Ishikawa (cell line): Measurements from ENCODE around the gene ABR.

Experiments
- CEBPB ChIP-seq: IDR thresholded peaks from 2 replicates; pipeline ENCODE4 v1.6.1; 2012
- CREB1 ChIP-seq: IDR thresholded peaks from 2 replicates; pipeline ENCODE4 v1.6.1; 2012; ENCODE audit warnings: low read depth
- EGR1 ChIP-seq: IDR thresholded peaks from 2 replicates; pipeline ENCODE4 v1.6.1; 2012
- EP300 ChIP-seq: IDR thresholded peaks from 2 replicates; pipeline ENCODE4 v1.6.1; 2012; ENCODE audit warnings: borderline replicate concordance
- FOXM1 ChIP-seq: IDR thresholded peaks from 2 replicates; pipeline ENCODE4 v1.6.1; 2012; ENCODE audit warnings: low read depth, borderline replicate concordance
- MAX ChIP-seq: IDR thresholded peaks from 2 replicates; pipeline ENCODE4 v1.6.1; 2012
- NFIC ChIP-seq: IDR thresholded peaks from 2 replicates; pipeline ENCODE4 v1.6.1; 2012
- RAD21 ChIP-seq: IDR thresholded peaks from 2 replicates; pipeline ENCODE4 v1.6.1; 2012; ENCODE audit warnings: low read depth
- REST ChIP-seq: IDR thresholded peaks from 2 replicates; pipeline ENCODE4 v1.6.1; 2012; ENCODE audit warnings: low read depth, mild to moderate bottlenecking
- TAF1 ChIP-seq: IDR thresholded peaks from 2 replicates; pipeline ENCODE4 v1.6.1; 2012; ENCODE audit warnings: low read depth, mild to moderate bottlenecking
- TCF12 ChIP-seq: IDR thresholded peaks from 2 replicates; pipeline ENCODE4 v1.6.1; 2012; ENCODE audit warnings: low read depth
- TEAD4 ChIP-seq: IDR thresholded peaks from 2 replicates; pipeline ENCODE4 v1.6.1; 2012
- USF1 ChIP-seq: IDR thresholded peaks from 2 replicates; pipeline ENCODE4 v1.6.1; 2012
- YY1 ChIP-seq: IDR thresholded peaks from 2 replicates; pipeline ENCODE4 v1.6.1; 2012; ENCODE audit warnings: low read depth
- ZBTB7A ChIP-seq: IDR thresholded peaks from 2 replicates; pipeline ENCODE4 v1.6.1; 2012; ENCODE audit warnings: low read depth

ABR gene

GRCh38 chr17:1032391-1032790, 147.4 kb downstream of the ABR start:
- TF ChIP-seq TAF1 (no peak), TCF12 (no peak), MAX (no peak), TEAD4 (no peak), REST (no peak), USF1 (no peak), EP300 (no peak), ZBTB7A (no peak), CEBPB (no peak), NFIC (no peak), YY1 (no peak), CREB1 (no peak), FOXM1 (no peak), EGR1 (no peak), RAD21 (no peak)

- TF ChIP-seq TAF1: no peak
- TF ChIP-seq EP300: no peak
- TF ChIP-seq RAD21: no peak
- no peak for TF ChIP-seq EGR1
- TF ChIP-seq MAX: no peak
- TF ChIP-seq USF1: no peak
- TF ChIP-seq CEBPB: no peak
- no peak for TF ChIP-seq CREB1
- no peak for TF ChIP-seq YY1
Measured at GRCh38 chr17:1031711-1032110, 148.1 kb downstream of the ABR start.

GRCh38 chr17:1030684-1031532, 148.9 kb downstream of the ABR start:
- TF ChIP-seq TAF1: no peak
- TF ChIP-seq YY1: no peak
- TF ChIP-seq TEAD4: no peak
- TF ChIP-seq EP300: no peak
- no peak for TF ChIP-seq ZBTB7A
- no peak for TF ChIP-seq CREB1
- TF ChIP-seq MAX: no peak
- TF ChIP-seq NFIC: no peak
- TF ChIP-seq RAD21: no peak
- TF ChIP-seq REST: no peak
- TF ChIP-seq EGR1: no peak
- no peak for TF ChIP-seq USF1
- TF ChIP-seq CEBPB: no peak

- TF ChIP-seq MAX: no peak
- no peak for TF ChIP-seq EP300
- no peak for TF ChIP-seq YY1
- TF ChIP-seq EGR1: no peak
- no peak for TF ChIP-seq ZBTB7A
- TF ChIP-seq TAF1: no peak
- no peak for TF ChIP-seq TEAD4
- no peak for TF ChIP-seq USF1
- no peak for TF ChIP-seq CREB1
- TF ChIP-seq REST: no peak
- no peak for TF ChIP-seq CEBPB
- no peak for TF ChIP-seq NFIC
Measured at GRCh38 chr17:1029922-1030644, 149.7 kb downstream of the ABR start.
